Omental fat pad (tissue), 4 donors: ENCODE results near the gene R3HDM4. TPM values are rescaled to one million over a fixed set of nuclear protein-coding genes. Genes with fewer than 3 reads are reported as not detected.

Source experiments
- ATAC-seq: fragments of 150-250 bp; one replicate; pipeline ENCODE4 v1.9.1; 2016; ENCODE audit warnings: mild to moderate bottlenecking, moderate library complexity; ENCODE audit not compliant: low FRiP score
- DNase-seq: peaks from one replicate; pipeline ENCODE4 v3.0.0-alpha.2; 2019; ENCODE audit warnings: low spot score
- CTCF ChIP-seq, 3 donors: fragments of 450-650 bp; IDR thresholded peaks; one replicate each; pipeline ENCODE4 v1.5.1; 2016 to 2017; ENCODE audit warnings: antibody characterized with exemption in 3 of 3, mild to moderate bottlenecking in 3 of 3, moderate library complexity in 2 of 3
- total RNA-seq, 4 donors: library from RNA; depleted of rRNA; stranded (reverse); fragments of >200 nt; gene quantifications; one replicate each; pipeline ENCODE4 v1.1.0, GENCODE V29; 2016

The R3HDM4 gene
- total RNA-seq, 4 donors from 2014 or later = 27.1 to 55.2 (median 44.4) TPM

GRCh38 chr19:875265-875879 lies 37.6 kb downstream of the R3HDM4 start:
- TF ChIP-seq CTCF (IDR thresholded peaks at IDR 0.05) = no peak
- DNase-seq = no peak

DNA sequence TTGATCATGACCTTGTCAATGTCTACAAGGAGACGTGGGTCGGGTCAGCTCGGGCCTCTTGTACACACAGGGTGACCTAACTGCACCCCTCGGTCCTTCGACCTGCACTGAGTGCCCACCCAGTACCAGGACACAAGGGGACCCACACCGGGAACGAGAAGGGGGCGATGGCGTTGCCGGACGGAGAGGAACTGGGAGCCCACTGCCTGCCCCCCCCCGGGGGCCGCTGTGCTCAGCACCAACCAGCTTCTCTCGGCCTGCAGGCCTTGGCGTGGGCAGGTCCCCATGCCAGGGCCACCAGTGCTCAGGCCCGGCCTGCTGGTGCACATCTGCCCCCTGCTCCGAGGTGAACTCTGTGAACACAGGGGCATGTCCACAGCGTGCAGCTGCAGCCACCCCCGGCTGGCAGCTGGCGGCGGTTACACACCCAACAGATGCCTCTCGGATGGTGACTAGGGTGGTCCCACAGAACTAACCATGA lies 39.4 kb downstream of the R3HDM4 start:
- TF ChIP-seq CTCF (IDR thresholded peaks at IDR 0.05) = no peak
- no peak for ATAC-seq
- DNase-seq = no peak

More at GRCh38 chr19:875265-875879, 37.6 kb downstream of the R3HDM4 start:
- no peak for ATAC-seq

DNA sequence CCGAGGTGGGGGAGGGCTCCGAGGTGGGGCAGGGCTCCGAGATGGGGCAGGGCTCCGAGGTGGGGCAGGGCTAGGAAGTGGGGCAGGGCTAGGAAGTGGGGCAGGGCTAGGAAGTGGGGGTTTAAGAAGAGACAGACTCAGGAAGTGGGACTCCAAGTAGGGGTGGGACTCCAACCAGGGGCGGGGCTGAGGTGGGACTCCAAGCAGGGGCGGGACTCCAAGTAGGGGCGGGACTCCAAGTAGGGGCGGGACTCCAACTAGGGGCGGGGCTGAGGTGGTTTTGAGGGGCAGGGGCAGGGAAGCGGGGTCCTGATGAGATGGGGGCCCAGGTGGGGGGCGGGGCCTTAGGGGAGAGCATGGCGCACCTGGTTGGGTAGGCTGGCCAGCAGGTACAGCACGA lies 39.9 kb downstream of the R3HDM4 start:
- DNase-seq (no peak), ATAC-seq (no peak)
- TF ChIP-seq CTCF (IDR thresholded peaks at IDR 0.05) = no peak

DNA sequence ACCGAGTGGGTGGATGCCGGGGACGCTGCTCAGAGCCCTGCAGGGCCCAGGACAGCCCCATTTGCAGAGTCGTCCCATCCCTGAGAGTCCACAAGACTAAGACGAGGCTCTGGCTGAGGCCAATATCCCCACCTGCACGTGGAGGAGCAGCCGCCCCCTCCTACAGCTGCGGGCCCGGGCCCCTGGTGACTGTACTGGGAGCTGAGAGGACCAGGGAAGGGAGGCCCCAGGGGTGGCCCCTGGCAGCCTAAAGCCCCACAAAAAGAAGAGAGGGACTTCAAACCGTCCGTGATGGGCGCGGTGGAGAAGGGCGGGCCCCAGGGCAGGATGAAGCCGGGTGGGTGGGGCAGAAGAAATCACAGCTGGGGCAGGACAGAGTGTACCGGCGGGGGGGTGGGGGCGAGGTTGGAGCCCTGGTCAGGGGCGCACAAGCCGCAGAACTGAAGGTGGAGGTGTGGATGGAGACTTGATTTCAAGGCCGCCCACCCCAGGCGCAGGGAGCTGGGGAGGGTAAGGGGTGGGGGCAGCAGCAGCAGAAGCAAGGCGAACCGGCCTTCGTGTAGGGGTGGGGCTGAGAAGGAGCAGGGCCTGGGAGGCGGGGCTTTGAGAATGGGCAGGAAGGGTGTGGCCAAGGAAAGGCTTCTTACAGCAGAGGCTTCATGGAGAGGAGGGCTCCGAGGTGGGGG lies 40.6 kb downstream of the R3HDM4 start:
- DNase-seq = no peak
- TF ChIP-seq CTCF (IDR thresholded peaks at IDR 0.05) = no peak
- no peak for ATAC-seq

DNA sequence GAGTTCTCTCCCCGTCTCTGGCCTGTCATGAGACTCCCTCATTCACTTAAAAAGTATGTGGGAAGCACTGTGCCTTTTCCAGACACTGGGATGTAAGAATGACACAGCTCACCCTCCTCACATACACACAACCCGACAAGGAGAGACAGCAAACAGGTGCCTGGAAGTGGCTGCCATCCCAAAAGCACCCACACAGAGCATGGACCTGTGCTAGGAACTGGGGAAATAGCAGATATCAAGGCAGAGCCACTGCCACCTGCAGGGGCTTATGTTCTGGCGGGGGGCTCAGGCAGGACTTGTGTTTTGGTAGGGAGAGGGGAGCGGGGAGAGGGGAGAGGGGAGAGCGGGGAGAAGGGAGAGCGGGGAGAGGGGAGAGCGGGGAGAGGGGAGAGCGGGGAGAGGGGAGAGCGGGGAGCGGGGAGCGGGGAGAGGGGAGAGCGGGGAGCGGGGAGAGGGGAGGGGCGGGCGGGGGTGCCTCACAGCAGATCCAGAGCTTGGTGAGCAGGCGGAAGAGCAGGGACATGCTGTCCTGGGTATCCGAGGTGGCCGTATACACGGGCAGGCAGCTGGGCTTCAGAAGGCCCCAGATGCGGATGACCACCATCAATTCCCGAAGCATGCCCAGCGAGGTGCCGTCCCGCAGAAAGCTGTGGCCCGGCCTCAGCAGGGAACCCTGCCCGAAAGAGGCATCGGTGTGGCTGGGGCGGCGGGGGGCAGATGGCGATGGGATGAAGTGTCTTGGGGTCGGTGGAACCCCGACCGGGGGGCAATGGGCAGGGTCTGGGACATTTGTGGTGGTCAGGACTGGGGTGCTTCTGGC lies 41.4 kb downstream of the R3HDM4 start:
- no peak for ATAC-seq
- TF ChIP-seq CTCF (IDR thresholded peaks at IDR 0.05) = no peak
- DNase-seq = no peak

- ATAC-seq = no peak
- no peak for DNase-seq
- no peak for TF ChIP-seq CTCF (IDR thresholded peaks at IDR 0.05)
These were observed 42.0 kb downstream of the R3HDM4 start for GRCh38 chr19:870963-871401.
